ENCODE data around the gene PHF21B. TPM values are rescaled to one million over a fixed set of nuclear protein-coding genes. Genes with fewer than 3 reads are reported as not detected.
"Not testable (repeated sequence)": the region's sequence is repeated elsewhere in the genome, so short reads cannot be mapped to it uniquely, and the experiment has no call there.

PHF21B gene
- total RNA-seq, 2 experiments from 2014 or later: not detected

DNA sequence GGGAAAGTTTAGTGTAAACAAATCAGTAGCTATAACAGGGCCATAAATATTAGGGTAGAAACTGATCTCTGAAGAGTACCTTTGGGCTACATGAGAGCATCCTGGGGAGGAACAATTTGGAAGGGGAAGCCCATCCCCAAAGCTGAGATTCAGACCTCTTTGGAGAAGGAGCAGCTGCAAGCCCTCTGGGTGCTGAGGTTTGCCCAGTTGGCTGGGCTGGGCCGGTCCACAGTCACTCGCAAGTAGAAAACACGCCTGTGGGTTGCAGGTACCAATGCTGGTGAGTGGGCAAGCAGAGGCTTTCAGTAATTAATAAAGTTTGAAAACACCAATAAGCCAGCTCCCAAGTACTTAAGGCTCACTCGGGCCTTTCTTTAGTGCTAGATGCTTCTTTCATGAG, 132.9 kb downstream of the PHF21B start:
- CTCF ChIA-PET: no interaction called here
- Mint-ChIP-seq H3K27ac (no peak overlapping the region), H3K4me1 (no peaks in the 10 kb centered on the region)

GRCh38 chr22:44871782-44872181, 138.0 kb downstream of the PHF21B start:
- Mint-ChIP-seq H3K4me3 (no peak overlapping the region), H3K4me1 (peaks cover 2% of the 10 kb centered on the region), H3K27me3 (peaks cover 1% of the 10 kb centered on the region), H3K27ac (no peak overlapping the region), H3K9me3 (peaks cover 10% of the 10 kb centered on the region), H3K36me3 (ENCODE audit: low read depth) (no peaks in the 10 kb centered on the region)
- CTCF ChIA-PET: interaction anchor here (0.7 kb wide), 1 partner anchor 334 kb away, joined by 3 read pairs; no protein-coding TSS in a partner anchor
- POLR2A ChIA-PET: no interaction called here
- no peak for DNase-seq

More for the DNA sequence above, 132.9 kb downstream of the PHF21B start:
- Mint-ChIP-seq H3K4me3 (no peak overlapping the region), H3K27me3 (peaks cover 1% of the 10 kb centered on the region), H3K9me3 (peaks cover 1% of the 10 kb centered on the region), H3K36me3 (ENCODE audit: low read depth) (no peaks in the 10 kb centered on the region)
- no peak for DNase-seq
- POLR2A ChIA-PET: no interaction called here

DNA sequence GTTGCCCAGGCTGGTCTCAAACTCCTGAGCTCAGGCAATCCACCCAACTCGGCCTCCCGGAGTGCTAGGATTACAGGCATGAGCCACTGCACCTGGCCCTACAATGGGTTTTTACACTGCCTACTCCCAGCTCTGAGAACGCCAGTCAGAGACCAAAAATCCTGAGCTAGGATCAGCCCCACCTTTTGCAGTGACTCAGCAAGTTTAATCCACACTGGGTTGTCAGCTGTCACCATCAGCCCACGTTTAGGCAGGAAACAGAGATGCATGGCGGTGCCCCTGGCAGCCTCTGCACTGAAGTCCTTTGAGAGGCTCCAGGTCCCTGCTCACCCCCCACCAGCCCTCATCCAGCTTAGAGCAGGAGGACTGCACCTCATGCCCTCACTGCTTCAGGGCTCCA, 139.8 kb downstream of the PHF21B start:
- peaks cover 2% of the 10 kb centered on the region for H3K4me1 Mint-ChIP-seq
- no peaks in the 10 kb centered on the region for H3K36me3 Mint-ChIP-seq (ENCODE audit: low read depth)

DNA sequence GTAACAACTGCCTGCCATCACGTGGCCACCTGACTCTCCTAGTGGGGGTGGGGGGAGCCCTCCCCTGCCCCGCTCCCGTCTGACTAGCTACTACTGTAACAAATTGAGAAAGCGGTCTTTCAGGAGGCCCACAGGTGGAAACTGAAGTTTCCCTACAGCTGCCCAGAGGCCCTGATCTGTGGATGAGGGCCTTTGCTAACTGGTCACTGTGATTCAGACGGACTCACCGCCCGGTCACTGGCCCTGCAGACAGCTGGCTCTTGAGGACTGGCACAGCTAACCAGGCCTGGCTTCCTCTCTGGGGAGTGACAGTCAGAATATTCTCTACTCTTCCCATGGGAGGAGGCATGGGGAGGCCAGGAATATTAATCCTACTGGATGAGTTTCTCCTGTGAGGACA, 140.6 kb downstream of the PHF21B start:
- ChIA-PET CTCF (no interaction called here), POLR2A (no interaction called here)
- no peak overlapping the region for H3K4me3 Mint-ChIP-seq
- no peak overlapping the region for H3K27ac Mint-ChIP-seq
- peaks cover 1% of the 10 kb centered on the region for H3K27me3 Mint-ChIP-seq
- no peaks in the 10 kb centered on the region for H3K36me3 Mint-ChIP-seq (ENCODE audit: low read depth)
- H3K4me1 Mint-ChIP-seq: peaks cover 2% of the 10 kb centered on the region
- DNase-seq: no peak
- H3K9me3 Mint-ChIP-seq: peaks cover 10% of the 10 kb centered on the region

More for the DNA sequence above, 139.8 kb downstream of the PHF21B start:
- CTCF ChIA-PET: no interaction called here
- no peak overlapping the region for H3K4me3 Mint-ChIP-seq
- POLR2A ChIA-PET: no interaction called here
- no peak for DNase-seq
- H3K27me3 Mint-ChIP-seq: peaks cover 1% of the 10 kb centered on the region
- H3K27ac Mint-ChIP-seq: no peak overlapping the region
- peaks cover 10% of the 10 kb centered on the region for H3K9me3 Mint-ChIP-seq

- ChIA-PET CTCF (no interaction called here), POLR2A (no interaction called here)
These were observed 144.4 kb downstream of the PHF21B start for GRCh38 chr22:44865193-44866057.

GRCh38 chr22:44862981-44863860, 146.6 kb downstream of the PHF21B start:
- CTCF ChIA-PET: no interaction called here
- no peaks in the 10 kb centered on the region for H3K36me3 Mint-ChIP-seq (ENCODE audit: low read depth)

More at GRCh38 chr22:44865193-44866057, 144.4 kb downstream of the PHF21B start:
- peaks cover 1% of the 10 kb centered on the region for H3K4me1 Mint-ChIP-seq
- no peak overlapping the region for H3K27ac Mint-ChIP-seq
- H3K4me3 Mint-ChIP-seq: no peak overlapping the region
- no peaks in the 10 kb centered on the region for H3K36me3 Mint-ChIP-seq (ENCODE audit: low read depth)
- no peak for DNase-seq
- peaks cover 1% of the 10 kb centered on the region for H3K9me3 Mint-ChIP-seq
- no peaks in the 10 kb centered on the region for H3K27me3 Mint-ChIP-seq

GRCh38 chr22:44862281-44862680, 147.5 kb downstream of the PHF21B start:
- POLR2A ChIA-PET: no interaction called here
- H3K9me3 Mint-ChIP-seq: no peaks in the 10 kb centered on the region

More at GRCh38 chr22:44862981-44863860, 146.6 kb downstream of the PHF21B start:
- no peaks in the 10 kb centered on the region for H3K4me1 Mint-ChIP-seq
- POLR2A ChIA-PET: no interaction called here
- H3K27me3 Mint-ChIP-seq: no peaks in the 10 kb centered on the region
- H3K9me3 Mint-ChIP-seq: no peaks in the 10 kb centered on the region
- no peak for DNase-seq
- H3K4me3 Mint-ChIP-seq: no peak overlapping the region
- no peak overlapping the region for H3K27ac Mint-ChIP-seq

GRCh38 chr22:44861245-44861644, 148.6 kb downstream of the PHF21B start:
- POLR2A ChIA-PET: no interaction called here
- Mint-ChIP-seq H3K4me3 (no peak overlapping the region), H3K4me1 (no peaks in the 10 kb centered on the region), H3K27ac (no peak overlapping the region), H3K9me3 (no peaks in the 10 kb centered on the region), H3K27me3 (no peaks in the 10 kb centered on the region), H3K36me3 (ENCODE audit: low read depth) (no peaks in the 10 kb centered on the region)
- CTCF ChIA-PET: no interaction called here
- no peak for DNase-seq

More at GRCh38 chr22:44862281-44862680, 147.5 kb downstream of the PHF21B start:
- H3K27me3 Mint-ChIP-seq: no peaks in the 10 kb centered on the region
- no peak overlapping the region for H3K4me3 Mint-ChIP-seq
- no peaks in the 10 kb centered on the region for H3K4me1 Mint-ChIP-seq
- CTCF ChIA-PET: no interaction called here
- H3K36me3 Mint-ChIP-seq (ENCODE audit: low read depth): no peaks in the 10 kb centered on the region
- no peak for DNase-seq
- H3K27ac Mint-ChIP-seq: no peak overlapping the region

GRCh38 chr22:44860311-44860710, 149.5 kb downstream of the PHF21B start:
- H3K9me3 Mint-ChIP-seq: no peaks in the 10 kb centered on the region
- H3K27me3 Mint-ChIP-seq: no peaks in the 10 kb centered on the region
- H3K27ac Mint-ChIP-seq: no peak overlapping the region
- DNase-seq: no peak
- ChIA-PET CTCF (no interaction called here), POLR2A (no interaction called here)
- H3K4me1 Mint-ChIP-seq: no peaks in the 10 kb centered on the region
- H3K4me3 Mint-ChIP-seq: no peak overlapping the region
- H3K36me3 Mint-ChIP-seq (ENCODE audit: low read depth): no peaks in the 10 kb centered on the region

GRCh38 chr22:44859641-44860040, 150.2 kb downstream of the PHF21B start:
- Mint-ChIP-seq H3K9me3 (no peaks in the 10 kb centered on the region), H3K36me3 (ENCODE audit: low read depth) (no peaks in the 10 kb centered on the region), H3K4me1 (no peaks in the 10 kb centered on the region), H3K27me3 (no peaks in the 10 kb centered on the region), H3K4me3 (no peak overlapping the region), H3K27ac (no peak overlapping the region)
- DNase-seq: no peak
- ChIA-PET POLR2A (no interaction called here), CTCF (no interaction called here)

DNA sequence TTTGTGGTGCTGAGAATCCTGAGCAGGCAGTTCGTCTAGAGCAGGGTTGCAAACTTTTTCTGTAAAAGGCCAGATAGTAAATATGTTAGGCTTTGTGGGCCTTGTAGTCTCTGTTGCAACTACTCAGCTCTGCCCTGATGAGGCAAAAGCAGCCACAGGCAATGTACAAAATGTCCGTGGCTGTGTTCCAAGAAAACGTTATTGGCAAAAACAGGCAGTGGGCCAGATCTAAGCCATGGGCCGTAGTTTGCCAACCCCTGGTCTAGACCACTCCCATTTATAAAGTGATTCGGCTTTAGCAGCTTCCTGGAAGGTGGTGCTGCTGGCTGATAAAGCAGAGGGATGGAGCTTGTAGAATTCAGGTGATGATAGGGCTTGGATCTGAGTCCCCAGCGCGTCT, 151.0 kb downstream of the PHF21B start:
- H3K27ac Mint-ChIP-seq; H3K4me1 Mint-ChIP-seq; H3K9me3 Mint-ChIP-seq; POLR2A ChIA-PET; H3K36me3 Mint-ChIP-seq (ENCODE audit: low read depth); DNase-seq; H3K4me3 Mint-ChIP-seq; H3K27me3 Mint-ChIP-seq: not testable (repeated sequence)
- CTCF ChIA-PET: interaction anchor here (0.6 kb wide), 1 partner anchor 522 kb away, joined by 3 read pairs; no protein-coding TSS in a partner anchor

- Mint-ChIP-seq H3K36me3 (ENCODE audit: low read depth) (no peaks in the 10 kb centered on the region), H3K27me3 (no peaks in the 10 kb centered on the region), H3K4me3 (no peak overlapping the region), H3K27ac (no peak overlapping the region), H3K9me3 (no peaks in the 10 kb centered on the region), H3K4me1 (peaks cover 1% of the 10 kb centered on the region)
- POLR2A ChIA-PET: no interaction called here
- CTCF ChIA-PET: no interaction called here
- no peak for DNase-seq
These were observed 153.9 kb downstream of the PHF21B start for GRCh38 chr22:44855855-44856254.

- H3K36me3 Mint-ChIP-seq (ENCODE audit: low read depth); H3K27ac Mint-ChIP-seq; H3K4me3 Mint-ChIP-seq; H3K4me1 Mint-ChIP-seq; H3K27me3 Mint-ChIP-seq; DNase-seq; H3K9me3 Mint-ChIP-seq; POLR2A ChIA-PET; CTCF ChIA-PET: not testable (repeated sequence)
These were observed 155.2 kb downstream of the PHF21B start for GRCh38 chr22:44854641-44855040.

Measured in activated CD4-positive, alpha-beta memory T cell treated with anti-CD3 and anti-CD28 coated beads, Interleukin-2, amount 10 ng/mL, durations not matched to agents 7 days and 5 days (primary cell).